ENCODE results near the gene GABRR3. TPM values are rescaled to one million over a fixed set of nuclear protein-coding genes. Genes with fewer than 3 reads are reported as not detected.

The GABRR3 gene
- total and polyA plus RNA-seq, 2 experiments from 2014 or later, result not detected

DNA sequence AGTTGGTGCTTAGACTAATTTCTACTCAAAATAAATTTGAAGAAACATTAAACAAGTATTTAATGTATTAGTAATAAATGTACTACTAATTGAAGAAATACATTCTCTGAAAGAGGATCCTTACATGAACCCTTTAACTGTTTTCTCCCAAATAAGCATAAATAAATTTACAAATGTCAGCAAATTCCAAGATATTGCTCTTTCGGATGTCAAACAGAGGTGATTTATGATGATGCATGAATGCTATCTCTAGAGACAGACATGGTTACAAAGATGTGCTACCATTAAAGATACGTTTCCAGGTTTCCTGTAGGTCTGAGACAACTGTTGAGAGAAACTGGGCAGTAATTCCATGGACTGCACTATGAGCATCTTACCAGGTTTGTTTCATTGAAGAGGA lies 629 bp downstream of the GABRR3 start:
- H3K4me3 ChIP-seq, result no peak overlapping the region
- no peaks in the 10 kb centered on the region for H3K79me2 ChIP-seq
- no peaks in the 10 kb centered on the region for H4K20me1 ChIP-seq (ENCODE audit: insufficient read depth, poor library complexity, severe bottlenecking)
- no peak overlapping the region for H3K27ac ChIP-seq
- no peaks in the 10 kb centered on the region for H3K27me3 ChIP-seq
- DNase-seq (ENCODE audit: low spot score), result no peak
- no peak overlapping the region for H2AFZ ChIP-seq
- H3K36me3 ChIP-seq (replicated peaks; ENCODE audit: insufficient read depth, low read depth), result no peaks in the 10 kb centered on the region
- no peaks in the 10 kb centered on the region for H3K9me3 ChIP-seq (ENCODE audit: low read depth)
- TF ChIP-seq, protein P1, sequence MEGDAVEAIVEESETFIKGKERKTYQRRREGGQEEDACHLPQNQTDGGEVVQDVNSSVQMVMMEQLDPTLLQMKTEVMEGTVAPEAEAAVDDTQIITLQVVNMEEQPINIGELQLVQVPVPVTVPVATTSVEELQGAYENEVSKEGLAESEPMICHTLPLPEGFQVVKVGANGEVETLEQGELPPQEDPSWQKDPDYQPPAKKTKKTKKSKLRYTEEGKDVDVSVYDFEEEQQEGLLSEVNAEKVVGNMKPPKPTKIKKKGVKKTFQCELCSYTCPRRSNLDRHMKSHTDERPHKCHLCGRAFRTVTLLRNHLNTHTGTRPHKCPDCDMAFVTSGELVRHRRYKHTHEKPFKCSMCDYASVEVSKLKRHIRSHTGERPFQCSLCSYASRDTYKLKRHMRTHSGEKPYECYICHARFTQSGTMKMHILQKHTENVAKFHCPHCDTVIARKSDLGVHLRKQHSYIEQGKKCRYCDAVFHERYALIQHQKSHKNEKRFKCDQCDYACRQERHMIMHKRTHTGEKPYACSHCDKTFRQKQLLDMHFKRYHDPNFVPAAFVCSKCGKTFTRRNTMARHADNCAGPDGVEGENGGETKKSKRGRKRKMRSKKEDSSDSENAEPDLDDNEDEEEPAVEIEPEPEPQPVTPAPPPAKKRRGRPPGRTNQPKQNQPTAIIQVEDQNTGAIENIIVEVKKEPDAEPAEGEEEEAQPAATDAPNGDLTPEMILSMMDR (IDR thresholded peaks at IDR 0.05; ENCODE audit: poor library complexity), result no peak
- TF ChIP-seq EZH2 (IDR thresholded peaks at IDR 0.05; ENCODE audit: borderline replicate concordance) (no peak), EZH2phosphoT487 (IDR thresholded peaks at IDR 0.05; ENCODE audit: low read depth, severe bottlenecking, unreplicated experiment) (no peak)
- no peaks in the 10 kb centered on the region for H3K4me1 ChIP-seq (ENCODE audit: insufficient read depth)
- 72% methylated on average over 2 of the region's 2 CpGs for WGBS (ENCODE audit: low lambda C conversion rate, missing lambda C conversion rate)
- no peak overlapping the region for H3K4me2 ChIP-seq
- no peaks in the 10 kb centered on the region for H3K9me2 ChIP-seq (replicated peaks; ENCODE audit: insufficient read depth)

DNA sequence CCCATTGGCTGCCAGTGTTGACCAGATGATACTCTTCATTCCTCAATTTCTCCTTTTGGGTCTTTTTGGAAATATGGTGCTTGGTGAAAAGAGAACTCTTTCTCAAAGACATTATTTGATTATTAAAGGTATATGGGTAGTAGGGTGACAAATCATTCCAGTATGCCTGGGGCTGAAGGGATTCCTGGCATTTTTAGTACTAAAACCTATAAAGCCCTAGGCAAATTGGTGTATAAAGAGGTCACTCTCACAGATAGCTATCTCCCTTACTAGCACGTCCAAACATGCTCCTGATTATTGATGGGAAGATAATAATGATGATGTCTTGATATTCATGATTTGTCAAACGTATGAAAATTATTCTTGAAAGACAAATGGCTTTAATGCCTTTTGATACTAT lies 1.1 kb downstream of the GABRR3 start:
- Histone ChIP-seq H2AFZ (no peak overlapping the region), H3K4me2 (no peak overlapping the region), H3K4me1 (ENCODE audit: insufficient read depth) (no peaks in the 10 kb centered on the region), H3K4me3 (no peak overlapping the region), H3K27ac (no peak overlapping the region), H3K9me2 (replicated peaks; ENCODE audit: insufficient read depth) (no peaks in the 10 kb centered on the region), H3K79me2 (no peaks in the 10 kb centered on the region), H3K9me3 (ENCODE audit: low read depth) (no peaks in the 10 kb centered on the region), H3K36me3 (replicated peaks; ENCODE audit: insufficient read depth, low read depth) (no peaks in the 10 kb centered on the region), H3K27me3 (no peaks in the 10 kb centered on the region), H4K20me1 (ENCODE audit: insufficient read depth, poor library complexity, severe bottlenecking) (no peaks in the 10 kb centered on the region)
- TF ChIP-seq, protein P1 (IDR thresholded peaks at IDR 0.05; ENCODE audit: poor library complexity), result no peak
- TF ChIP-seq EZH2phosphoT487 (IDR thresholded peaks at IDR 0.05; ENCODE audit: low read depth, severe bottlenecking, unreplicated experiment), result no peak
- no peak for TF ChIP-seq EZH2 (IDR thresholded peaks at IDR 0.05; ENCODE audit: borderline replicate concordance)
- DNase-seq (ENCODE audit: low spot score), result no peak
- WGBS (ENCODE audit: low lambda C conversion rate, missing lambda C conversion rate), result 60% methylated on average over 2 of the region's 2 CpGs

DNA sequence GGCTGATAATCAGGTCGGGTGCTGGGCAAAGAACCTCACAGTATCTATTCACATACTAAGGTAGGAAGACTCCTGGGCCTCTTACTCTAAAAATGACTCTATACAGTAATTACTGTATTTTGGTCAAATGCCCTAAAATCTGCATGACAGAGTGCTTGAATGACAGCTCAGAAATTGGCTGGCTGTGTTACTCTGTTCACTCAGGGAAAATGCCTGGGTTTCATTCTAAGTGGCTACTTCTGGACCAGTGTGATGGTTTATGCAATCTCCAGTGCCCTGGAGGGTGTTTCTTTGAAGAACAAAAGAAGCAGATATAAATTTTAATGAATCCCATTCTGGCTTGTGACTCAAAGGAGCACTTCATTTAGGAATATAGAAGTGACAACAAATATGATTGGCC lies 2.2 kb downstream of the GABRR3 start:
- Histone ChIP-seq H3K4me1 (ENCODE audit: insufficient read depth) (no peaks in the 10 kb centered on the region), H3K27me3 (no peaks in the 10 kb centered on the region), H2AFZ (no peak overlapping the region), H3K4me3 (no peak overlapping the region), H3K27ac (no peak overlapping the region), H3K4me2 (no peak overlapping the region), H4K20me1 (ENCODE audit: insufficient read depth, poor library complexity, severe bottlenecking) (no peaks in the 10 kb centered on the region), H3K36me3 (replicated peaks; ENCODE audit: insufficient read depth, low read depth) (no peaks in the 10 kb centered on the region), H3K9me3 (ENCODE audit: low read depth) (no peaks in the 10 kb centered on the region), H3K79me2 (no peaks in the 10 kb centered on the region), H3K9me2 (replicated peaks; ENCODE audit: insufficient read depth) (no peaks in the 10 kb centered on the region)
- WGBS (ENCODE audit: low lambda C conversion rate, missing lambda C conversion rate), result 61% methylated on average over 1 of the region's 1 CpG
- no peak for DNase-seq (ENCODE audit: low spot score)
- TF ChIP-seq, protein P1 (IDR thresholded peaks at IDR 0.05; ENCODE audit: poor library complexity), result no peak

DNA sequence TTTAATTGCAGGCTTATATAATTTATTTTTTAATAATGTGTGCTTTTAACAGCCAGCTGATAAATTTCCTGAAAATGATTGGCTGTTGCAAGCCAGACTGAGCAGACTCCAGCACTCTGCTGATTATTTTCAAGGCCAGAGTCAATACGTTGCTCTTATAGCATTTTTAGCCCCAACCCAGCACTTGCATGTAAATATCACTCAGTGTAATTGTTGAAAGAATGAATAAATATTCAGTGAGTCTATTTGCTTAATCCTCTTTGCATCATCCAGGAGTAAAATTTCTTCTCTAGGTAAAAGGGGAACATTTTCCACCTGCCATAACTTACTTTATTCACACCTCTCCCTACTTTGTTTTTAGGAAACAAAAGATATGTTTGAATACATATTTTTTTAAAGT lies 2.9 kb downstream of the GABRR3 start:
- Histone ChIP-seq H3K36me3 (replicated peaks; ENCODE audit: insufficient read depth, low read depth) (no peaks in the 10 kb centered on the region), H3K9me2 (replicated peaks; ENCODE audit: insufficient read depth) (no peaks in the 10 kb centered on the region), H3K9me3 (ENCODE audit: low read depth) (no peaks in the 10 kb centered on the region), H3K4me3 (no peak overlapping the region), H3K27ac (no peak overlapping the region), H3K79me2 (no peaks in the 10 kb centered on the region), H2AFZ (no peak overlapping the region), H3K4me2 (no peak overlapping the region), H4K20me1 (ENCODE audit: insufficient read depth, poor library complexity, severe bottlenecking) (no peaks in the 10 kb centered on the region), H3K27me3 (no peaks in the 10 kb centered on the region), H3K4me1 (ENCODE audit: insufficient read depth) (no peaks in the 10 kb centered on the region)
- no peak for TF ChIP-seq EZH2 (IDR thresholded peaks at IDR 0.05; ENCODE audit: borderline replicate concordance)
- TF ChIP-seq, protein P1 (IDR thresholded peaks at IDR 0.05; ENCODE audit: poor library complexity), result no peak
- no peak for TF ChIP-seq EZH2phosphoT487 (IDR thresholded peaks at IDR 0.05; ENCODE audit: low read depth, severe bottlenecking, unreplicated experiment)
- 52% methylated on average over 1 of the region's 1 CpG for WGBS (ENCODE audit: low lambda C conversion rate, missing lambda C conversion rate)
- DNase-seq (ENCODE audit: low spot score), result no peak
